Stimulated activated CD4-positive, alpha-beta T cell treated with anti-CD3 and anti-CD28 coated beads, Interleukin-12 subunit alpha, Interleukin-12 subunit beta, amount 100 ng/mL, for 48 hours (primary cell): ENCODE measurements around the gene PDE11A.

Experiments
- DNase-seq, 3 donors: peaks; one replicate each; pipeline ENCODE4 v3.0.0-alpha.2; 2020; ENCODE audit warnings: low read depth in 2 of 3, low spot score in 1 of 3

The PDE11A gene

DNA sequence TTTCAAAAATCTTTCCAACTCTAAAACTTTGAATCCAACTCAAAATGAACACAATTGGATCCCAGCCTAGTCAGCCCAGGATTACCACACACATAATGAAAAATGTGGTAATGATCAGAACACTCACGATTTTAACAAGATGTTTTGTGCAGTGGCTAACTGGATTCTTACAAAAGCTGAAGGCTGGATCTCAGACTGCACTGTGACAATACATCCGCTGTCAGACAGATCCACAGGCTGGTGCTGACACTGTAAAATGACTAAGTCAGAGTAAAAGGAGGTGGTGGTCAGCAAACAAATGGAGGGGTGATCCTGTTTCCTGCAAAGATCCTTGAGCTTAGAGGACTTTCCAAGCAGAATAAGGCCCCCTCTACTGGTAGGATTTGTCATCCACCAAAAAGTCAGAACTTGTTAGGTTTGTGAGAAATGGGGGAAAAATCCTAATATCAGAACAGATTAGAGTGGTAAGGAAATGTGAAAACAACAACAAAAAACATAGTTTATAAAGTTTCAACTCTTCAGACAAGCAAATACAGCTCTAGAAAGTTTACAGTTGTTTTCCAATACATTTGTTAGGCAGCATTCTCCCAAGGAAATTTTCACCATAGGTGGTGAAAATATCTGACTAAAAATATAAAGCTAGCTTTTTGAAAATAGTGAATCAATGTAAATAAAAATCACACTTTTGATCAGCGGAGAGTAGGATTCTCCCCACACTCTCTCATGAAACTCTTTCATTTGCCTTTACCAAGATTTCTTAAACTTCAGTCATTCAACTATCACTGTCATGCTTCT is 468.1 kb downstream of the PDE11A start:
- no peak for DNase-seq

DNA sequence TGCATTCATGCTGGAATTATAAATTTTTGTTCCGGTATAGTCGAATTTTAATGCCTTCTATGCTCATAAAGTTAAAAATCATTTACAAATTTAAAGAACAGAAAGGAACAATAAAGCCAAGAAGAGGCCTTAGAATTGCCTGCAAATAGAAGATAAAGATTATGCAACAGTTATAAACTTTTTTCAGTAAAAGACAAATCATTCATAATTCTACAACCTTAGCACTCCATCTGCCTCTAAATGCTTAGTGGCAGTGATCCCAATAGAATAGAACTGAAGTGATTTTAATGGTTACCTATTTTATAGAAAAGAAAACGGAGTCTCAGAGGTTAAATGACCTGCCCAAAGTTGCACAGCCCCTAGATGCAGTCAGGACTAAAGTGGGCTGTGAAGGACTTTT is 468.8 kb downstream of the PDE11A start:
- no peak for DNase-seq

DNA sequence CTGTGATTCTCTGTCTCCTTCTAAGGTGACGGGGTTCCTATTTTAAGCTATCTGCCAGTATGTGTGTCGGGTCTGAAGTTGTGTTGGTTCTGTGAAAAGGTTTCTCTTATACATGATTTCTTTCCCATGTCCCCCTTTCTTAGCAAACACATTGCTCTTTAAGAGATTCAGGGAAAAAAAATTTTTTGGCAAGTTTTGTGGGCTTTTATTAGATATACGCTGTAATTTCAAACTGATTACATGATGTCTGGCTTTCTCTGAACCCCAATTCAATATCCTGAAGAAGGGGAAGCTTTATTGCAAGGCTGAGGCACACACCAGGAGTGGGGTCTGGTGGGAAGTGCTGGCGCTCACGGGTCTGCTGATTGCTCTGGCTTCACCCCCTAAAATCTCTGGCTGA is 469.4 kb downstream of the PDE11A start:
- DNase-seq: no peak

DNA sequence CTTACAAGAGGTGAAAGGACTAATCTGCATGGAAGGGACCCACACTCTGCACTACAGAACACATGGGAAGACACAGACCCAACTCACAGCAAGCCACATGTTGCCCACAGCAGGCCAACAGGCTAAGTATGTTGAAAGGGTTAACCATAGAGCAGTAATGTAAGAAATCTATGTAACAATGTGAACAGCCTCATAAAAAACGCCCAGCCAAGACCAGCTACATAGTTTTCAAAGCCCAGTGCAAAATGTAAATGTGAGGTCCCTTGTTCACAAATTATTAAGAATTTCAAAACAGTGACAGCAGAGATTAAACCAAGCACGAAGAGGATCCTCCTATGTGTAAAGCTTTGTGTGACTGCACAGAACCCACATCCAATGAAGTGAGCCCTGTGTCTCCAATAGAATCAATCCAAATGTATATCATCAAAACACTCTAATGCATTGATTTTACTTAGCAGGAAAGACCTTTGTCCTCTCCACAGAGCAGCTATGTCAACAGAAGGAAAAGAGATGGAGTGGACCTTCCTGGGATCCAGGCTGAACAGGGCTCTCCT is 469.9 kb downstream of the PDE11A start:
- DNase-seq: no peak

DNA sequence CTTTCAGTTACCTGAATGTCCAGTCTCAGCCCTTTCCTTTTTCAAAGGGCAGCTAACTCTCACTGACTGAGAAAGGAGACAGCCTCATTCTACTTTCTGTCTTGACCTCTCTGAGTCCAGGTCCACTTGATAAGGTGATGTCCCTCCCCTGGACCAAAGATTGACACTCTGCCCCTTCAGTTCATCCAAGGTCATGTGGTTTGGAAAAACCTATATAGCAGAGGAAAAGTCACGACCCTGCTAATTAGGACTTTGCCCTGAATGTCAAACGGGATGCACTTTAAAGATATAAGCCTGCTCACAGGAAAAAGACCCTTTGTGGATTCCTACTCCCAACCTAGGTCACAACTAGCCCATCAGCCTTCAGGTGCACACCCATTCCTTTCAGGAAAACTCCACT is 471.7 kb downstream of the PDE11A start:
- no peak for DNase-seq

DNA sequence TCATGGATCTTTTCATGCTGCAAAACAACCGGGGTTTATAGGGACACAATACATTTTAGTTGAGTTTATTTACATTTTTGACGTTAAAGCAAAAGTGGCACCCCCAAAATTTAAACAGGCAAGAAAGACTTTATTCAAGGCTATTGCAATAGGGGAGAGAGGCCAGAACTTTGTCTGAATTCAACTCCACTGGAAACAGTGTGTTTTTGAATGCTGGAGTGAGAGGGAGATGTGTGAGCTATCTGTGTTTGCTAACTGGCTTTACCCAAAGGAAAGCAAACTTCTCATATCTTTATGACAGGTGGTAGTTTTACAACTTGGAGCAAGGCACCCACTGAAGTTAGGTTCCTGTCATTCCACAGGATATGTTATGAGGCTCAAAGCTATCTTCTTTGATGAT is 472.6 kb downstream of the PDE11A start:
- no peak for DNase-seq

DNA sequence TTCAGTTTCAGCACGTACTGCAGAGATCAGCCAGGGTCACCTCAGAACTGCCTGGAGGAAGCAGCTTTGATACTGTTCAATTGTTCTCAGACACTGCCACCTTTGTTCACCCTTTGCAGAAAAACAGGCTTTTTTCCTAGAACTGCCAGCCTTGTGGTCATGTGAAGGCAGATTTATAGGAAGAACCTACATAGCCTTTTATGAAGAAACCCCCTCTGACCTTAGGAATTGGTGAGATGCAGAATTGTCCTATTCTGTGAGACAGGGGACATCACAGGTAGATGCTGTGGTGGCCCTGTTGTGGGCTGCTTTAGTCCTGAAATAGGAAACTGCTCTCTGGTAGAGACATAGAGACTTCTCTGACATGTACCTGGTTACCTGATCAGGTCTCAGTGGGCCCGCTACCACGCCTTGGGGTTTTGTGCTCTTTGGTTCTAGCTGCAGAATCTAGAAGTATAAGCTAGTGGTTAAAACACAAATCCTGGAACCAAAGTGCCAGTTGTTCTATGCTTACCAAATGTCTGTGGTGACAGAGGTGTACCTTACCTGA is 473.4 kb downstream of the PDE11A start:
- no peak for DNase-seq

DNA sequence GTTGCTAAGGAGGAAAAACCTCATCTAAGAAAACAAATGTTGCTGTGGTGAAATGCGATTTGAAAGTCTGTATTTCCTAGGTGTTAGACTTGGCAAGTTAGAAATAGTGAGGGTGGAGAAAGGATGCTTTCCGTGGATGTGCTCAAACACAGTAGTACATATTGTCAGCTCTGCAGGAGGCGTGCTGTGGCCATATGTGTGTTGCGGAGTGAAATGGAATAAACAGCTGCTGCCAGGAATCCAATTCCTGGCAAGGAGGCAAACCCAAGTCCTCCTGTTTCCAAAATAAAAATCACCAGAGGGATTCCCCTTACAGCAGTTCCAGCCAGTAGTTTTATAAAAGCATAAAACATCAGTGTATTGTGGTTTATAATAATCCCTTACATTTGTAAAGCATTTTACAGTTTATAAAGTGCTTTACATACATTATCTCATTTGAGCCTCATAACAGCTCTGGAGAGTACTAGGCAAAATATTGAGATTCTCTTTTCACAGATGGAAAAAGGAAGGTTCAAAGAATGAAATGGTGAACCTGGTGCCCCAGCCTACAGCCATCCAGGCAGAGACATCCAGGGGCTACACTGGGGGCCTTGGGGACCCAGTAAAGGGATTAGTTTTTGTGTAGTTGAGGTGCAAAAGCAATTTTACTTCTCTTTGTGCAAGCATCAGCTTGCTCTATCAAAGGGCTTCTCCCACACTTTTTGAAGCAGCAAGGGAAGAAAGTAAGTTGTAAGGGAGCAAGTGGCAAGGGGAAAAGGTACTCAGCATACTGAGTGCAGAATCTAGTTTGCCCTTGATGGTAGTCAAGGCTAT is 474.0 kb downstream of the PDE11A start:
- DNase-seq: no peak

DNA sequence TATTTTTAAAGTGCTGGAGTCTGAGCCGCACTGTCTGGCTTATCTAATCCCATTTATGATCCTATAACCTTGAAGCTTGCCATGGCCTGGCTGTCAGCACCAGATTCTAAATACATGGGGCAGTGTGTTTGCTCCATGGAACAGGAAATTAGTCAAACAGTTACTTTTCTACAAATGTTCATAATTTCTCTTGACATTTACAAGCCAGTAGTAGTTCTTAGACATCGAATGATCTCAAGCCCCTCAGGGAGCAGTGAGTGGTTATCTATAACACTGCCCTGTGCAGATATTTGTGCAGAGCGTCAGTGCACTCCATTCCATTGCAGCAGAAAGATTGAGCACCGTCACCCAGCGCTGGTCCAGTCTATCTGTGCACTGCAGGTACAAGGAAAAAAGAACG is 474.8 kb downstream of the PDE11A start:
- DNase-seq: no peak

DNA sequence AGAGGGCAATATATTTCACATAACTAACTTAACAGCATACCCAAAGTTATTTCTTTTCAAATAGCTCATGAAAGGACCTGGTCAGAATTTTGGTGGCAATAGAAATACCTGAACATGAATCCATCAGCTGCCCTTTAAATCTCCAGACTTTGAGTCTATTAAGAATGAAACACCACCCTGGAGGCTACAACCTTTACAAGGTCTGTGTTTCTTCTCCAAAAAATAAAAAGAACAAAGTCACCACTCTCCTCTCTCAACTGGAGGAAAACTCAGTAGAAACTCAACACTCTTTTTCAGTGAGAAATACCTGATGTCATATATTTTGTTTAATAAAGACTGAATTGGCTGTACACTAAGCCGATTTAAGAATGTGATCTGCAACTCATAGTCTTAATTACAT is 475.7 kb downstream of the PDE11A start:
- DNase-seq: no peak

DNA sequence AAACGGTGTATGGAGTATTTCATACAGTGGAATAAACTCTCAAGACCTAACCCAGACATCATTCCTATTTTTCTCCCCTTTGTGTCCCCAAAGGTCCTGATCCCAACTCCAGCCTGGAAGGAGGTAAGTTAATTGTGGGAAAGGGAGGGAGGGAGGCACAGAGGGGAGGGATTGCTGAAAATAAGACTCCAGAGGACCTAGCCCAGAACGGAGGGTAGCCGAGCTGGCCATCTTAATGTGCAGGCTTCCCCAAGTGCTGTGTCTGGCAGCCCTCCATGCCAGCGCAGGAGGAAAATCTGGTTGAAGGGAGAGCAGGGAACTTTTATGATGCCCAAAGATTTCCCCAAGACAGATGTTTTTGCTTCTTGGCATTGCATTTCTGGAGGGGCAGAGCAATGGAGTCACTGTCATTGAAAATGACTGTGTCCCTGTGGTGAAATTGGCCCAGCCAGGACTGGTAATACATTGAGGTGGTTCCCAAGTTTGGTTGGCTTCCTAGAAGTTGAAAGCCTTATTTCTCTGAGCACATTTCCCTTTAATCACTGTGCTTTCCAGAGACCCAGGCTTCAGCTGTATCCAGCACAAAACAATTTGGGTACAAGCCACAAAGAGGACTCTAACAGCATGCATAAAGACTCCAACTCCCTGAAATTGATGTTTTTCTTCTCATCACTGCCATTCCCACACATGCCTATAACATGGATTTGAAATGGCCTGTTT is 477.3 kb downstream of the PDE11A start:
- no peak for DNase-seq

DNA sequence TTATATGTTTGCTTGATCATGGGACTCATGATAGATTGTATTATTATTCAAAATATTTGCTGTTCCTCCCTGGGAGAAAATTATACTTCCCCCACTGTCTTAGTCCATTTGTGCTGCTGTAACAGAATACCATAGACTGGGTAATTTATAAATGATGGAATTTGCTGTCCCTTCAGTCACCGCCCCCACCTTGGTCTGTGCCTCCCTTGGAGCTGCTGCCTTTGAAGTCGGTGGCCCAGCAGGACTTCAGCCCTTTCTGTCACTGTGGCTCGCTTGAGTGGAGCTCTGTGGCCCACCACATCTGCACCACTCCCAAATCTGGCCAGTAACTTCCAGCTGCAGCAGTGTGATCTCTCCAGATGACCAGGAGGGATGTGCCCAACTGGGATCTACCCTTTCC is 479.2 kb downstream of the PDE11A start:
- DNase-seq: no peak

DNA sequence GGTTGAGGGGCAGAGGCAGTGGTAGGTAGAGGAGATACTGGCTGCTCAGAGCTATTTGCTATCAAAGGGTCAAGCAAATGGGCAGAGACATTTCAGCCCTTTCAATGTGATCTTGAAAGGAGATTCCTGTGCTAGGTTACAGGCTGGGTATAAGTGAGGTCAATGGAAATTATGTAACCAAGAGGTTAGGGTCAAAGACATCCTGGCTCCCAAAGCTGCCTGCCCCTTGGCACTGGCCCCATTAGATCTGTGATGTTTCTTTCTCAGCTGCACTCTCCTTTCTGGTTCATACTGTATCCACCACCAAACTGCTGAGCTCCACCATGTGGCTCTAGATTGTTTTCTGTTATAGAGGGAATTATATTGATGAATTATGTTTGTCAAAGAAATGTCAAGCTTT is 479.6 kb downstream of the PDE11A start:
- DNase-seq: no peak

DNA sequence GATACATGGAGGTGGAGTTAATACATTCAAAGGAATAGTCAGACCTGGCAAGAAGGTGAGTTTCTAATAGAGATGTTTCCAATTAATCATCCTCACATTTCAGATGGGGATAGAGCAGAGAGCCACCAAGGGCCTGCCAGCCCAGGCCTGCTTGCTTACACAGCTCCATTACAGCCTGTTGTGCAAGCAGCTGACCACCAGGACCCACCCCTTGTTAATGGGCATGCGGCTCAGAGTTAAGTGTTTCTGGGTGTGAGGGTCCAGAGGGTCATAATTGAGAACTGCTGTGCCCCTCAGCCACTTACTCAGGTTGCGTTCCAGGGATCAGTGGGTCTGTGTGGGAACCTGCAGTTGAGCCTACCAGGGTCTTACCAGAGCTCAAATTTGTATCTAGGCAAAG is 480.2 kb downstream of the PDE11A start:
- no peak for DNase-seq

DNA sequence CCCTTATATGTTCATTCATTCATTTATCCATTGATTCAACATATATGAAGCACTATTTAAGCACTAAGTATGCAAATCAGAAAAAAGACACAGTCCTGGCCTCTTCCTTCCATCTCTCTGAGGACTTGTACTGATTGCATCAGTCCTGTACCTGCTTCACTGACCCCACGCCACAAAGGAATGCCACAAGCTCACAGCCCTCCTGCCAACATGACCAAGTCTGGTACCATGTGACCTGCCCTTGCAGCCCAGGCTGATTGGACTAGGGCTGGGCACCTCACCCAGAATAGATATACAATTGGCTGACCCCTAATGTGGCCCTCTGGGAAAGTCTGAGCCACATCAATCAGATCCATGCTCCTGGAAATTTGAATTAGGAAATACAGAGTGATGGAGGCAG is 483.4 kb downstream of the PDE11A start:
- DNase-seq: no peak

DNA sequence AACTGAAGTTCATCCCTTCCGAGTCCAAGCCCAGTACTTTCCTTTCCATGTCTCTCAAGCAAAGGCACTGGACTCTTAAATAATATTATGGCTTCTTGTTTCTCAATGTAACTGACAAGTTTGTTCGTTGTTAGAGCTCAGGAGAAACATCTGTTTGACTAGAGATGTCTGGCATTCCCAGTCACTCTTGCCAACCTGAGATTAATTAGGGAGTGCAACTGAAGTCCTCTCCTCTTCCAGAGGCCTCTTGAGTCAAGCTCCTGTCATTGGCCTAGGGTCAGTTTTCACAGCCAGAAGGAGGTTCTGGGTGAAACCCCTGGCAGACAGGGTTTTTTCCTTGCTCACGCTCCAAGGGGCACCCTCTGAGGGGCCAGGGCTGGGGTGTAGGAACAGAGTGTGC is 483.9 kb downstream of the PDE11A start:
- DNase-seq: no peak

DNA sequence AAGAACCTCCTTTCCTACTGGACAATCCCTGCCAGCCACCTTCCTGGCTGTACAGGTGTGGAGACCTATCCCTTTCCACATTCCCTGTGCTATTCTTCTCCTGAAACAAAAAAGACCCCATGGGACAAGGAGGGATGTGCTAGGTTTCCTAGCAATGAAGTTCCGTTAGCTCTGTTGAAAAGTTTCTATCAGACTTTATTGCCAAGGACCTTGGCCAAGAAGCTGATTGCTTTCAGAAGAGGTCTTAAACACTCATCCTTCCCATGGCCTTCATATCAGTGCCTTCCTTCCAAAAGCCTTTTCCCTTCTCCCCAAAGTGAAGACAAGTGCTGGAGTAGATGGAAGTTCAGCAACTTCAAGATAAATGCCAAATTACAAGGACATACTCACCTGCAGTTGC is 485.2 kb downstream of the PDE11A start:
- DNase-seq: no peak

DNA sequence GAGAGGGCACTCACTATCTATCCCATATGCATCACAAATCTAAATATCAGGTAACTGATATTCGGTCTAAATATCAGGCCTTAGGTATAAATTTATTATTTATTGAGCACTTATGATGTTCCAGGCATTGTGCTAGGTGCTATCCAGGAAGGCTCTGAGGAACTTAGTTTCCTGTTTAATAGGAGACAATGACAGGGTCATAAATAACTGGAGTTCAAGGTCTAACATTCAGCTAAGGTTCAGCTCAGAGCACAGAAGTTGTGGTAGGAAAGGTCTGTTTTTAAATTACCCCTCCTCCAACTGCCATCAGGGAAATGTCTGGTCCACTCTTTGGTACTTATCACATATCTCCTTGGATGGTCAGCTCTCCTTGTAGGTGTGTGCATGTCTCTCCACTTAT is 486.4 kb downstream of the PDE11A start:
- no peak for DNase-seq

DNA sequence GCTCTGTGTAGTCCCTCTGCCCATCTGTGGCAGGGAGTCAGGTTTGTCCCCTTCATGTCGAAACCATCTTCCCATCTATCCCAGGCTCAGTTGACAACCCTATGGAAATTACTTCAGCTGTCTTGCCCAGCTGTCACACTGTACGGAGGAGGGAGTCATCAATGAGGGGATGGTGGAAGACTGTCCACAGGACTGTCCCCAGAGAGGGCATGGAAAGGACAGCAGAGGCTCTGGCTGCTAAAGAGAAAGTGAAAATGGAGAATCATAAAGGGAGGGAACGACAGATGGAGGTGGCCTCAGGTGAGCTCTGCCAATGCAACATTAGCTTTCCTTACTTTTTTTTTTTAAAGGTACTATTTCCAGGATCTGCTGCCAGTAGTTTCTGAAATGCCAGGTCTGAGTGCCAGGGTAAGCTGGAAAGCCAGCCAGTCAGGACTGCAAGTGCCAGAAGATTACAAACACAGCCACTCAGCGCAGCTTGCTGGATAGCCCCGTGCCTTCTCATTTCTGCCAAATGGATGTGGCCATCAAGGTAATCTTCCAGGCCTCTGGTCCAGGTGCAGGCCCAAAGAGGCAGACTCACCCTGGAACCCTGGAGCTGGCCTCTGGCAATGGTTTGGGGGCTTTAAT is 487.2 kb downstream of the PDE11A start:
- DNase-seq: no peak

DNA sequence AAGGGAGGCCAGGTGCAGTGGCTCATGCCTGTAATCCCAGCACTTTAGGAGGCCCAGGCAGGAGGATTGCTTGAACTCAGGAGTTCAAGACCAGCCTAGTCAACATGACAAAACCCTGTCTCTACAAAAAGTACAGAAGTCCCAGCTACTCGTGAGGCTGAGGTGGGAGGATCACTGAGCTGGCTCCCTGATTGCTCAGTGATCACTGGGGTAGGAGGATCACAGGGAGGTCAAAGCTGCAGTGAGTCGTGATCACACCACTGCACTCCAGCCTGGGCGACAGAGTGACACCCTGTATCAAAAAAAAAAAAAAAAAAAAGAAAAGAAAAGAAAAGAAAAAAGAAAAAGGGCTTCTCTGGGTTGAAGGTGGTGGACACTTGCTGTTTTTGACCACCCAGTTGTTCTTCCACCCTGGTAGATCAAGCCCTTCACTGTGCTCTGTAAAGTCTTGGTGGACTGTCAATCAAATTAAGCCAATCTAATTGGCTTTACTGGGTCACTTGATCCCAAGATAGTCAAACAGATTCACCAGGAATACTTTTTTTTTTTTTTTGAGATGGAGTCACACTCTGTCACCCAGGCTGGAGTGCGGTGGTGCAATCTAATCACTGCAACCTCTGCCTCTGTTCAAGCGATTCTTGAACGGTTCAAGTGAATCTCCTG is 488.4 kb downstream of the PDE11A start:
- no peak for DNase-seq
